HCT116 (cell line): ENCODE measurements around the gene CDH1.

Source experiments
- EZH2 ChIP-seq: fragments of 200-600 bp; sonication (generic); IDR thresholded peaks from 2 replicates; pipeline ENCODE4 v1.6.1; 2017; ENCODE audit warnings: antibody characterized with exemption, mixed run types
- POLR2AphosphoS5 ChIP-seq: IDR thresholded peaks from 2 replicates; pipeline ENCODE4 v1.6.1; 2011; ENCODE audit warnings: mild to moderate bottlenecking, low read depth, low read length, moderate library complexity
- TF ChIP-seq, protein P1 (sequence below), 3 experiments: fragments of 200-600 bp in 1 of 3; sonication (generic) in 1 of 3; IDR thresholded peaks in 2 of 3; conservative IDR thresholded peaks in 1 of 3; 2 replicates each; pipeline ENCODE4 v1.5.1; 2012 to 2017; ENCODE audit warnings: low read depth in 2 of 3, low read length in 2 of 3, antibody characterized with exemption in 1 of 3, borderline replicate concordance in 1 of 3, control low read depth in 1 of 3, mild to moderate bottlenecking in 1 of 3, mixed read lengths in 1 of 3, mixed run types in 1 of 3, moderate library complexity in 1 of 3; ENCODE audit not compliant: insufficient read depth in 1 of 3

- TF ChIP-seq, protein P1, sequence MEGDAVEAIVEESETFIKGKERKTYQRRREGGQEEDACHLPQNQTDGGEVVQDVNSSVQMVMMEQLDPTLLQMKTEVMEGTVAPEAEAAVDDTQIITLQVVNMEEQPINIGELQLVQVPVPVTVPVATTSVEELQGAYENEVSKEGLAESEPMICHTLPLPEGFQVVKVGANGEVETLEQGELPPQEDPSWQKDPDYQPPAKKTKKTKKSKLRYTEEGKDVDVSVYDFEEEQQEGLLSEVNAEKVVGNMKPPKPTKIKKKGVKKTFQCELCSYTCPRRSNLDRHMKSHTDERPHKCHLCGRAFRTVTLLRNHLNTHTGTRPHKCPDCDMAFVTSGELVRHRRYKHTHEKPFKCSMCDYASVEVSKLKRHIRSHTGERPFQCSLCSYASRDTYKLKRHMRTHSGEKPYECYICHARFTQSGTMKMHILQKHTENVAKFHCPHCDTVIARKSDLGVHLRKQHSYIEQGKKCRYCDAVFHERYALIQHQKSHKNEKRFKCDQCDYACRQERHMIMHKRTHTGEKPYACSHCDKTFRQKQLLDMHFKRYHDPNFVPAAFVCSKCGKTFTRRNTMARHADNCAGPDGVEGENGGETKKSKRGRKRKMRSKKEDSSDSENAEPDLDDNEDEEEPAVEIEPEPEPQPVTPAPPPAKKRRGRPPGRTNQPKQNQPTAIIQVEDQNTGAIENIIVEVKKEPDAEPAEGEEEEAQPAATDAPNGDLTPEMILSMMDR (IDR thresholded peaks at IDR 0.05 in 2 of 3, conservative IDR thresholded peaks at IDR 0.05 in 1 of 3; ENCODE audit: borderline replicate concordance in 1 of 3, insufficient read depth in 1 of 3, low read depth in 2 of 3, low read length in 2 of 3) = no peak
- no peak for TF ChIP-seq EZH2
- TF ChIP-seq POLR2AphosphoS5 = no peak
Measured at GRCh38 chr16:68774982-68775634, 38.0 kb downstream of the CDH1 start.
